Mesothelial cell of epicardium (in vitro differentiated cells): ENCODE results near the gene DNM2. TPM values are rescaled to one million over a fixed set of nuclear protein-coding genes. Genes with fewer than 3 reads are reported as not detected.

Experiments
- DNase-seq, 2 experiments: peaks; one replicate each; pipeline ENCODE4 v3.0.0; 2021; ENCODE audit warnings: low spot score in 2 of 2; ENCODE audit not compliant: unreplicated experiment in 2 of 2
- H3K27ac Mint-ChIP-seq: 2 replicates; pipeline ENCODE4 v1.8.0; 2021; ENCODE audit warnings: mixed read lengths
- H3K27me3 Mint-ChIP-seq: 2 replicates; pipeline ENCODE4 v1.8.0; 2021; ENCODE audit warnings: low read depth, mixed read lengths
- H3K36me3 Mint-ChIP-seq: 2 replicates; pipeline ENCODE4 v1.8.0; 2021; ENCODE audit warnings: mixed read lengths
- H3K4me1 Mint-ChIP-seq: 2 replicates; pipeline ENCODE4 v1.8.0; 2021; ENCODE audit warnings: mixed read lengths
- H3K4me3 Mint-ChIP-seq: 2 replicates; pipeline ENCODE4 v1.8.0; 2021; ENCODE audit warnings: mild to moderate bottlenecking, moderate library complexity, mixed read lengths
- H3K9me3 Mint-ChIP-seq: 2 replicates; pipeline ENCODE4 v1.8.0; 2021; ENCODE audit warnings: mixed read lengths
- total RNA-seq: library from RNA; stranded (reverse); gene quantifications from 3 replicates; pipeline ENCODE4 v1.2.1, GENCODE V29; 2021
- TF ChIP-seq, protein P1 (sequence below): fragments of 200-600 bp; sonication (generic); IDR thresholded peaks from one replicate; pipeline ENCODE4 v1.5.0; 2021; ENCODE audit warnings: antibody characterized with exemption; ENCODE audit not compliant: unreplicated experiment

Gene DNM2
- total RNA-seq, 1 donor from 2014 or later, result 128 TPM

DNA sequence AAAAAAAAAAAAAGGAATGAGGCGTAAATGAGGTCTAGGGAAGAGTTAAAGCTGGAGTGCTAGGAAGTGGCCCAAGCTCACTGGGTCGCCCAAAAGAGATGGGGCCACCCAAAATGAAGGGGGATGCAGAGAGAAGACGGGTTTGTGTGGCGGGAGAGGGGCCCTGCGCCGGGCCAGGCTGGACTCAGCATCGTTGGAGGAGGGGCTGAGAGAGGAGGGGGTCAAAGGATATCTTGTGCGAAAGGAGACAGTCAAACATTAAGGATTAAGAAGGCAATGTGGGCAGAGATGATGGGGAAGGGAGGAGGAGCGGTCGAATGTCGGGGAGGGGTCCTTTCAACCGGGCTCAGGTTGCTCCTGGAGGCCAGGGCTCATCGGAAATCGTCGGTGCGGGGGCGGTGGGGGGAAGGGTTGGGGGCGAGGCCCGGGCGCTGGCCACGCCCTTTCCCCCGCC, 152.6 kb downstream of the DNM2 start:
- DNase-seq, result no peak
- Mint-ChIP-seq H3K27ac (peak overlapping the region; percentile 95), H3K4me3 (peak overlapping the region; percentile 68), H3K36me3 (no peaks in the 10 kb centered on the region), H3K9me3 (no peaks in the 10 kb centered on the region), H3K27me3 (no peaks in the 10 kb centered on the region), H3K4me1 (peaks cover 15% of the 10 kb centered on the region)
- TF ChIP-seq, protein P1, sequence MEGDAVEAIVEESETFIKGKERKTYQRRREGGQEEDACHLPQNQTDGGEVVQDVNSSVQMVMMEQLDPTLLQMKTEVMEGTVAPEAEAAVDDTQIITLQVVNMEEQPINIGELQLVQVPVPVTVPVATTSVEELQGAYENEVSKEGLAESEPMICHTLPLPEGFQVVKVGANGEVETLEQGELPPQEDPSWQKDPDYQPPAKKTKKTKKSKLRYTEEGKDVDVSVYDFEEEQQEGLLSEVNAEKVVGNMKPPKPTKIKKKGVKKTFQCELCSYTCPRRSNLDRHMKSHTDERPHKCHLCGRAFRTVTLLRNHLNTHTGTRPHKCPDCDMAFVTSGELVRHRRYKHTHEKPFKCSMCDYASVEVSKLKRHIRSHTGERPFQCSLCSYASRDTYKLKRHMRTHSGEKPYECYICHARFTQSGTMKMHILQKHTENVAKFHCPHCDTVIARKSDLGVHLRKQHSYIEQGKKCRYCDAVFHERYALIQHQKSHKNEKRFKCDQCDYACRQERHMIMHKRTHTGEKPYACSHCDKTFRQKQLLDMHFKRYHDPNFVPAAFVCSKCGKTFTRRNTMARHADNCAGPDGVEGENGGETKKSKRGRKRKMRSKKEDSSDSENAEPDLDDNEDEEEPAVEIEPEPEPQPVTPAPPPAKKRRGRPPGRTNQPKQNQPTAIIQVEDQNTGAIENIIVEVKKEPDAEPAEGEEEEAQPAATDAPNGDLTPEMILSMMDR, result no peak

DNA sequence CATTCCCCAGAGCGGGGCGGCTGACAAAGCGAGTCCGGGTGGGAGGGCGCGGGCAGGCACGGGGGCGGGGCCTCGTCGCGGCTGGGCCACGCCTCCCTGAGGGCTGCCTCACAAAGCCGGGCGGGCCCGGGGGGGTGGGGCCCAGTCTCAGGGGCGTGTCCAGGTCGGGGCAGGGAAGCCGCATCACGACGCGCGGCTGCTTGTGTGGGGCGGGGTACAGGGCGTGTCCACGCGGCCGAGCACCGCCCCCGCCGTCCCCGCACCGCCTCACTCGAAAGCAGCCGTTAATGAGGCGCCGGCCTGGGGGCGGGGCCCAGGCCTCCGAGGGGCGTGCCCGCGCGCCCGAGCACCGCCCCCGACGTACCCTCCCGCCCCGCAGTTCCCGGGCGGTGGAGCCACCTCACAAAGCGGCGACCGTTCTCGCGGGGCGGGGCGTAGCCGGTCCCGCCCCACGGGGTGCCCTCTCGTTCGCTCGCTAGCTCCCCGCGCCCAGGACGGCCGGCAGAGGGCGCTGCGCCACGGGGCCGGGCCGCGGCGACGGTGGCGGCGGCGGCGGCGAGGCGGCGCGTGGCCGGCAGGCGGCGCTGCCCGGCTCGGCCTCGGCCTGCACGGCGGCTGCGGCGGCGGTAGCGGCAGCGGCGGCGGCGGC, 153.2 kb downstream of the DNM2 start, which contains the start of gene CARM1:
CARM1 (plus strand) TSS at position 599 of the 649 bp plus-strand sequence. CDS start 150 bp downstream, outside the sequence.
- H3K27me3 Mint-ChIP-seq, result no peaks in the 10 kb centered on the region
- H3K4me3 Mint-ChIP-seq, result peak within 1 kb of the TSS; percentile 85
- peak; percentile 99 for DNase-seq
- TF ChIP-seq, protein P1, result peak; percentile 75
- peak within 1 kb of the TSS; percentile 96 for H3K27ac Mint-ChIP-seq
- H3K4me1 Mint-ChIP-seq, result peaks cover 15% of the 10 kb centered on the region
- H3K9me3 Mint-ChIP-seq, result no peaks in the 10 kb centered on the region
- no peaks in the 10 kb centered on the region for H3K36me3 Mint-ChIP-seq

DNA sequence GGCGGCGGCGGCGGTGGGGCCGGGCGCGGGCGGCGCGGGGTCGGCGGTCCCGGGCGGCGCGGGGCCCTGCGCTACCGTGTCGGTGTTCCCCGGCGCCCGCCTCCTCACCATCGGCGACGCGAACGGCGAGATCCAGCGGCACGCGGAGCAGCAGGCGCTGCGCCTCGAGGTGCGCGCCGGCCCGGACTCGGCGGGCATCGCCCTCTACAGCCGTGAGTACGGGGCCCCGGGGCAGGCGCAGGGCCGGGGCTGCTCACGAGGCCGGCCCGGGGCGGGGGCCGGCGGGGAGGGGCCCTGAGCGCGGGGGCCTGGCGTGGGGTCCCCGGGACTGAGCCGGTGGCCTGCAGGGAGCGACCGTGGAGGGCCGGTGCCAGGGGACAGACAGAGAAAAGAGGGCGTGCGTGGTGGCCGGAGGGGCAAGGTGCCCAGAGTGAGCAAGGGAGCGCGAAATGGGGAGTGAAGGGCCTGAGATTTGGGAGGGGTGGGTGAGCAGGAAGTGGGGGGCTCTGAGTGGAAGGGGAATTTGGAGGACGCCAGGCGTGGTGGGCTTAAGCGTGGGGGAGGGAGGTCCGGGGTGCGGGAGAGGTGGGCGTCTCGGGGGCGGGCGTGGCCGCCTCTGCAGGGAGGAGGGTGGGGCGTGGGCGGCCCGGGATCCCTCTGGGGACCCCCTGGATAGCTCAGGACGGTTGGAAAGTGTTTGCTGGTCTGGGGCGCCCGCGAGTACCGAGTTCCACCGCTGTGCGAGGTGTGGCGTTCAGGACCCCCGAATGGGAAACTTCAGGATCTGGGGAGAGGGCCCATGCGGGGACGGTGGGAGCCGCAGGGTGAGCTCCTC, 154.0 kb downstream of the DNM2 start:
- peak overlapping the region; percentile 96 for H3K27ac Mint-ChIP-seq
- no peaks in the 10 kb centered on the region for H3K9me3 Mint-ChIP-seq
- DNase-seq, result peak; percentile 33 to 59
- H3K27me3 Mint-ChIP-seq, result no peaks in the 10 kb centered on the region
- TF ChIP-seq, protein P1, result peak; percentile 48
- H3K4me3 Mint-ChIP-seq, result peak overlapping the region; percentile 85
- H3K36me3 Mint-ChIP-seq, result no peaks in the 10 kb centered on the region
- peaks cover 15% of the 10 kb centered on the region for H3K4me1 Mint-ChIP-seq

DNA sequence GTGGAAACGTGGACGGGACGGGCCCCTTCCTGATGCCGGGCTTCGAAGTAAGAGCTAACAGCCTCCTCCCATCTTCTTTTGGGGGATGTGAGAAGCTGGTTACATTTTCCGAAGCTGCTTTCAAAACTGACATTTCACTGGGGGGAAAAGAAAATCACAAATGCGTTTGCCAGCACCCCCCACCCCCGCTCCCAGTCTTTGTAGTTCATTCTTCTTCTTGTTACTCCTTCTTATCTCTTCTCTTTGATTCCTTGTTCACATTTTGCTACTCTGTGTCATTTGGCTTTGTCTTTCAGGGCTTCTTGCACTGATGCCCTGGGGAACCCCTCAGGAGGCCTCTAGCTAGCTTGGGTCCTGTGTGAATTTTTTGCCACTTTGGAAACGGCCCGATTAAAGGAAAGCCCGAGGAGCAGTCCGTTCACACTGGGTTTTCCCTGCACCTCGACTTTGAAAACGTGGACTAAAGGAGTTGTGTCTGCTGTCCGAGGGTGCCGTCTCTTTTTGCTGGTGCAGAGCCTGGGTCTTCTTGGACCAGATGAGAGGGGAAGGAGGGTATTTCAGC, 154.7 kb downstream of the DNM2 start:
- H3K27ac Mint-ChIP-seq, result peak overlapping the region; percentile 96
- H3K4me3 Mint-ChIP-seq, result peak overlapping the region; percentile 85
- no peaks in the 10 kb centered on the region for H3K27me3 Mint-ChIP-seq
- peaks cover 15% of the 10 kb centered on the region for H3K4me1 Mint-ChIP-seq
- no peak for DNase-seq
- no peaks in the 10 kb centered on the region for H3K9me3 Mint-ChIP-seq
- TF ChIP-seq, protein P1, result peak; percentile 0
- H3K36me3 Mint-ChIP-seq, result no peaks in the 10 kb centered on the region

DNA sequence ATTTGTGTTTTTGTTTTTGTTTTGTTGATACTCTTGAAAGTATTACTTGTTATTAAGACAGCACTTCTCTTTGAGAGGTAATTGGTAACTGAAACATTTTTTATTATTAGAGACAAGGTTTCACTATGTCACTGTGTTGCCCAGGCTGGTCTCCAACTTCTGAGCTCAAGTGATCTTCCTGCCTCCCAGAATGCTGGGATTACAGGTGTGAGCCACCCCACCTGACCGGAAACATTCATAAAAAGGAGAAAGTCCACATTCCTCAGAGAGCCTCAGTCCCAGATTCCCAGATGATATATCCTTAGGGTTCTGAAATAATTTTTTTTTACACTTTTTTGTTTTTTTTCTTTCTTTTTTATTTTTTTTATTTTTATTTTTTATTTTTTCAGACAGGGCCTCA, 156.1 kb downstream of the DNM2 start:
- no peak overlapping the region for H3K27ac Mint-ChIP-seq
- H3K4me3 Mint-ChIP-seq, result peak overlapping the region; percentile 42
- DNase-seq, result no peak
- H3K27me3 Mint-ChIP-seq, result no peaks in the 10 kb centered on the region
- TF ChIP-seq, protein P1, result no peak
- H3K4me1 Mint-ChIP-seq, result peaks cover 15% of the 10 kb centered on the region
- no peaks in the 10 kb centered on the region for H3K36me3 Mint-ChIP-seq
- H3K9me3 Mint-ChIP-seq, result no peaks in the 10 kb centered on the region
